Measurements from ENCODE around the gene STXBP5. TPM values are rescaled to one million over a fixed set of nuclear protein-coding genes. Genes with fewer than 3 reads are reported as not detected.

STXBP5 gene
- total and polyA plus RNA-seq, 2 of the 13 experiments (the other 11 are each of a cell fraction or from before 2014, with no cell fraction given): 8.8 to 19.4 TPM

- no peak for DNase-seq (ENCODE audit: low spot score)
- BruUV-seq (replicated peaks): no TSS peak
- peaks cover 37% of the 10 kb centered on the region for H3K9me3 ChIP-seq (ENCODE audit: low read length)
- 94% methylated on average over 1 of the region's 1 CpG for WGBS (ENCODE audit: low lambda C conversion rate)
- intact Hi-C loops (cut with micrococcal nuclease; ENCODE audit: unreplicated experiment): no loop called here
- H3K4me3 ChIP-seq (replicated peaks in 1 of 3; ENCODE audit: insufficient read depth in 1 of 3, low read depth in 2 of 3, low read length in 3 of 3): no peak overlapping the region
- H3K36me3 ChIP-seq (replicated peaks in 1 of 2; ENCODE audit: control insufficient read depth in 1 of 2, insufficient read depth in 2 of 2, low read length in 2 of 2): peaks cover 9 to 25% of the 10 kb centered on the region in 2 experiments
- no peaks in the 10 kb centered on the region; a peak in 1 of 5 replicates for H3K27me3 ChIP-seq (ENCODE audit: control insufficient read depth in 1 of 2, insufficient read depth in 2 of 2, low read length in 2 of 2)
- no peaks in the 10 kb centered on the region for H3K79me2 ChIP-seq (ENCODE audit: insufficient read depth, low read length)
- POLR2A ChIA-PET: no interaction called here
- H4K20me1 ChIP-seq (ENCODE audit: insufficient read depth, low read length): no peaks in the 10 kb centered on the region
- H3K9ac ChIP-seq (ENCODE audit: insufficient read depth, low read depth, low read length): no peak overlapping the region
- CTCF ChIA-PET (ENCODE audit: low intra/inter-chr PET ratio, low total read pairs): no interaction called here
- FAIRE-seq: peak; percentile 40
- H3K4me2 ChIP-seq (ENCODE audit: low read depth, low read length): no peak overlapping the region
- H3K27ac ChIP-seq (ENCODE audit: extremely low read length, insufficient read depth, low read length): no peak overlapping the region
- no peak for ATAC-seq
- no peak overlapping the region for H2AFZ ChIP-seq (ENCODE audit: low read length)
- no peaks in the 10 kb centered on the region for H3K4me1 ChIP-seq (ENCODE audit: insufficient read depth, low read length)
- in situ Hi-C loops (cut with HindIII; ENCODE audit: extremely low pct_ligation_motif_present, low pct_unique_long_range_greater_than_20kb): loop anchor here (25.0 kb wide), 1 partner anchor 1489 kb away; the partner anchor contains the start of gene FBXO30
- no peak for TF ChIP-seq ZNF251 (CRISPR knock-in tag; IDR thresholded peaks at IDR 0.05)
- TF ChIP-seq ZNF780A (CRISPR knock-in tag; IDR thresholded peaks at IDR 0.05): no peak
- TF ChIP-seq SIN3A (IDR thresholded peaks at IDR 0.05; ENCODE audit: borderline replicate concordance, low read depth, low read length): no peak
- TF ChIP-seq ZNF142 (CRISPR knock-in tag; IDR thresholded peaks at IDR 0.05): no peak
- no peak for TF ChIP-seq TGIF2 (CRISPR knock-in tag; IDR thresholded peaks at IDR 0.05)
- TF ChIP-seq ATF7-NPFF (CRISPR knock-in tag; IDR thresholded peaks at IDR 0.05; ENCODE audit: low read depth): no peak
- TF ChIP-seq GTF3A (CRISPR knock-in tag; conservative IDR thresholded peaks at IDR 0.05): no peak
- TF ChIP-seq ZNF430 (CRISPR knock-in tag; IDR thresholded peaks at IDR 0.05): no peak
- TF ChIP-seq ZNF292 (CRISPR knock-in tag; IDR thresholded peaks at IDR 0.05; ENCODE audit: borderline replicate concordance, low read depth): no peak
- TF ChIP-seq, protein P1, sequence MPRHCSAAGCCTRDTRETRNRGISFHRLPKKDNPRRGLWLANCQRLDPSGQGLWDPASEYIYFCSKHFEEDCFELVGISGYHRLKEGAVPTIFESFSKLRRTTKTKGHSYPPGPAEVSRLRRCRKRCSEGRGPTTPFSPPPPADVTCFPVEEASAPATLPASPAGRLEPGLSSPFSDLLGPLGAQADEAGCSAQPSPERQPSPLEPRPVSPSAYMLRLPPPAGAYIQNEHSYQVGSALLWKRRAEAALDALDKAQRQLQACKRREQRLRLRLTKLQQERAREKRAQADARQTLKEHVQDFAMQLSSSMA (CRISPR knock-in tag; IDR thresholded peaks at IDR 0.05): no peak
- TF ChIP-seq CREM (IDR thresholded peaks at IDR 0.05): no peak
- TF ChIP-seq CREM (CRISPR knock-in tag; IDR thresholded peaks at IDR 0.05): no peak
- TF ChIP-seq ZNF446 (CRISPR knock-in tag; IDR thresholded peaks at IDR 0.05): no peak
- no peak for TF ChIP-seq ZNF850 (CRISPR knock-in tag; conservative IDR thresholded peaks at IDR 0.05)
- TF ChIP-seq ARID3A (IDR thresholded peaks at IDR 0.05; ENCODE audit: low read depth, low read length): no peak
- no peak for TF ChIP-seq ZNF547 (CRISPR knock-in tag; IDR thresholded peaks at IDR 0.05)
- TF ChIP-seq, protein P2, sequence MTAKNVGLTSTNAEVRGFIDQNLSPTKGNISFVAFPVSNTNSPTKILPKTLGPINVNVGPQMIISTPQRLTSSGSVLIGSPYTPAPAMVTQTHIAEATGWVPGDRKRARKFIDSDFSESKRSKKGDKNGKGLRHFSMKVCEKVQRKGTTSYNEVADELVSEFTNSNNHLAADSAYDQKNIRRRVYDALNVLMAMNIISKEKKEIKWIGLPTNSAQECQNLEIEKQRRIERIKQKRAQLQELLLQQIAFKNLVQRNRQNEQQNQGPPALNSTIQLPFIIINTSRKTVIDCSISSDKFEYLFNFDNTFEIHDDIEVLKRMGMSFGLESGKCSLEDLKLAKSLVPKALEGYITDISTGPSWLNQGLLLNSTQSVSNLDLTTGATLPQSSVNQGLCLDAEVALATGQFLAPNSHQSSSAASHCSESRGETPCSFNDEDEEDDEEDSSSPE (CRISPR knock-in tag; IDR thresholded peaks at IDR 0.05): no peak
- no peak for TF ChIP-seq ZBTB7A (CRISPR knock-in tag; IDR thresholded peaks at IDR 0.05)
Observed at GRCh38 chr6:147301070-147301469, 96.9 kb downstream of the STXBP5 start.
